Natural killer cell (primary cell): Measurements from ENCODE around the gene CYP4F3. TPM values are rescaled to one million over a fixed set of nuclear protein-coding genes. Genes with fewer than 3 reads are reported as not detected.

Experiments
- ATAC-seq, 3 donors: fragments of 150-1000 bp in 2 of 3; fragments of 200-7000 bp in 1 of 3; cut with Tn5 transposase; 1 replicate in 1 of 3; 2 replicates in 2 of 3; pipeline ENCODE4 v1.10.0; 2021; ENCODE audit warnings: mild to moderate bottlenecking in 2 of 3, moderate library complexity in 2 of 3
- DNase-seq, 2 donors: peaks; one replicate each; pipeline versions ENCODE4 v3.0.0 to v3.0.0-alpha.2; 2013 to 2021; ENCODE audit warnings: mixed read lengths in 1 of 2
- H3K27ac ChIP-seq: one replicate; pipeline ENCODE4 v1.5.1; 2013; ENCODE audit warnings: mild to moderate bottlenecking, low read length
- H3K27me3 ChIP-seq: one replicate; pipeline ENCODE4 v1.6.1; 2013; ENCODE audit warnings: low read length; ENCODE audit not compliant: control insufficient read depth, insufficient read depth
- H3K36me3 ChIP-seq: one replicate; pipeline ENCODE4 v1.6.1; 2013; ENCODE audit warnings: low read length; ENCODE audit not compliant: control insufficient read depth, insufficient read depth
- H3K4me1 ChIP-seq: one replicate; pipeline ENCODE4 v1.6.1; 2013; ENCODE audit warnings: low read length; ENCODE audit not compliant: control insufficient read depth, insufficient read depth
- H3K4me3 ChIP-seq: one replicate; pipeline ENCODE4 v1.5.1; 2013; ENCODE audit warnings: low read length
- H3K9me3 ChIP-seq: one replicate; pipeline ENCODE4 v1.6.1; 2013; ENCODE audit warnings: low read length; ENCODE audit not compliant: control insufficient read depth, insufficient read depth
- H3K27ac Mint-ChIP-seq, 2 donors: one replicate each; pipeline ENCODE4 v1.8.0; 2022; ENCODE audit warnings: mild to moderate bottlenecking in 2 of 2, mixed read lengths in 2 of 2, moderate library complexity in 1 of 2
- H3K27me3 Mint-ChIP-seq, 2 donors: one replicate each; pipeline ENCODE4 v1.8.0; 2022; ENCODE audit warnings: low read depth in 2 of 2, mixed read lengths in 2 of 2
- H3K36me3 Mint-ChIP-seq: one replicate; pipeline ENCODE4 v1.8.0; 2022; ENCODE audit warnings: mixed read lengths
- H3K4me1 Mint-ChIP-seq, 2 donors: one replicate each; pipeline ENCODE4 v1.8.0; 2022; ENCODE audit warnings: mixed read lengths in 2 of 2
- H3K4me3 Mint-ChIP-seq: one replicate; pipeline ENCODE4 v1.8.0; 2022; ENCODE audit warnings: mild to moderate bottlenecking, moderate library complexity, mixed read lengths
- H3K9me3 Mint-ChIP-seq, 2 donors: one replicate each; pipeline ENCODE4 v1.8.0; 2022; ENCODE audit warnings: mixed read lengths in 2 of 2
- WGBS: methylation state at CpG from one replicate; pipeline ENCODE4 v1.1.7; 2013; ENCODE audit warnings: missing lambda C conversion rate; ENCODE audit not compliant: insufficient coverage; 5-methylcytosine and 5-hydroxymethylcytosine counted together
- intact Hi-C: fragments of 100-400 bp; cut with micrococcal nuclease; formaldehyde crosslinking; loops from one replicate; pipeline ENCODE4 v1.14.2; 2022
- total RNA-seq, 4 donors: library from RNA; stranded (reverse); fragments of 120-200 nt in 1 of 4; gene quantifications; one replicate each; pipeline versions ENCODE4 v1.2.3 to v1.2.4, GENCODE V29; 2013 to 2022
- TF ChIP-seq, protein P1 (sequence below): fragments of 200-600 bp; IDR thresholded peaks from one replicate; pipeline ENCODE4 v1.8.0; 2022; ENCODE audit warnings: antibody characterized with exemption

Gene CYP4F3
- total RNA-seq, 3 donors from 2014 or later (not counting 1 experiment from before 2014, with no cell fraction given): 0.07 to 3.4 TPM; not detected in 1

DNA sequence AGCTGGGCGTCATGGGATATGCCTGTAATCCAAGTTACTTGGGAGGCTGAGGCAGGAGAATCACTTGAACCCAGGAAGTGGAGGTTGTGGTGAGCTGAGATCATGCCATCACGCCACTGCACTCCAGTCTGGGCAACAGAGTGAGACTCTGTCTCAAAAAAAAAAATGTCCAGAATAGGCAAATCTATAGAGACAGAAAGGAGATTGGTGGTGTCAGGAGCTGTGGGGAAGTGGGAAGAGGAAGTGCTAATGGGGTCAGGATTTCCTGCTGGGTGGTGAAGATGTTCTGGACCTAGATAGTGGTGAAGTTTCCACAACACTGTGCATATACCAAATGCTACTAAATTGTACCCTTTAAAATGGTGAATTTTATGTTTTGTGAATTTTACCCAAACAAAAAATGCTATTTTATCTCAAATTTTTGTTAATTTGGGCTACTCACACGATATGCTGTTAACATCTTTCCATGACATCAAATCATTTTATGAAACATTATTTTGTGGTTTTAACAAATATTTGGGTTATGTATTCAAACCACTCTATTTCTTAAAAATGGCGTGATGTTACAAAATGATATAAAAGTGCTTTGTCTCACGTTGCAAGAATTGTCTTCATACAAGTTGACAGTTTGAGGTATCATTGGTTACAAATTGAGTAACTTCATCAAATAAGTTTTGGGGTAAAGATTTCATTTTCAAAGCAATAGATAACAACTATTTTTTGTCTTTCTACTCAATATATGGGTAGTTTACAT is 7.4 kb upstream of the CYP4F3 start:
- TF ChIP-seq, protein P1, sequence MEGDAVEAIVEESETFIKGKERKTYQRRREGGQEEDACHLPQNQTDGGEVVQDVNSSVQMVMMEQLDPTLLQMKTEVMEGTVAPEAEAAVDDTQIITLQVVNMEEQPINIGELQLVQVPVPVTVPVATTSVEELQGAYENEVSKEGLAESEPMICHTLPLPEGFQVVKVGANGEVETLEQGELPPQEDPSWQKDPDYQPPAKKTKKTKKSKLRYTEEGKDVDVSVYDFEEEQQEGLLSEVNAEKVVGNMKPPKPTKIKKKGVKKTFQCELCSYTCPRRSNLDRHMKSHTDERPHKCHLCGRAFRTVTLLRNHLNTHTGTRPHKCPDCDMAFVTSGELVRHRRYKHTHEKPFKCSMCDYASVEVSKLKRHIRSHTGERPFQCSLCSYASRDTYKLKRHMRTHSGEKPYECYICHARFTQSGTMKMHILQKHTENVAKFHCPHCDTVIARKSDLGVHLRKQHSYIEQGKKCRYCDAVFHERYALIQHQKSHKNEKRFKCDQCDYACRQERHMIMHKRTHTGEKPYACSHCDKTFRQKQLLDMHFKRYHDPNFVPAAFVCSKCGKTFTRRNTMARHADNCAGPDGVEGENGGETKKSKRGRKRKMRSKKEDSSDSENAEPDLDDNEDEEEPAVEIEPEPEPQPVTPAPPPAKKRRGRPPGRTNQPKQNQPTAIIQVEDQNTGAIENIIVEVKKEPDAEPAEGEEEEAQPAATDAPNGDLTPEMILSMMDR: no peak
- no peak overlapping the region for H3K4me3 ChIP-seq
- Mint-ChIP-seq H3K4me1 (peaks cover 6 to 8% of the 10 kb centered on the region in 2 donors), H3K9me3 (no peaks in the 10 kb centered on the region), H3K36me3 (no peaks in the 10 kb centered on the region), H3K27me3 (peaks cover 15% of the 10 kb centered on the region in 2 donors), H3K27ac (no peak overlapping the region), H3K4me3 (no peak overlapping the region)
- 36% methylated on average over 2 of the region's 5 CpGs for WGBS
- no peak for ATAC-seq
- H3K36me3 ChIP-seq: no peaks in the 10 kb centered on the region
- H3K9me3 ChIP-seq: no peaks in the 10 kb centered on the region
- H3K27ac ChIP-seq: no peak overlapping the region
- no peaks in the 10 kb centered on the region for H3K27me3 ChIP-seq
- no peak for DNase-seq
- H3K4me1 ChIP-seq: peaks cover 7% of the 10 kb centered on the region
- intact Hi-C loops: loop anchor here (10.0 kb wide), 1 partner anchor 772 kb away; no protein-coding TSS in a partner anchor

DNA sequence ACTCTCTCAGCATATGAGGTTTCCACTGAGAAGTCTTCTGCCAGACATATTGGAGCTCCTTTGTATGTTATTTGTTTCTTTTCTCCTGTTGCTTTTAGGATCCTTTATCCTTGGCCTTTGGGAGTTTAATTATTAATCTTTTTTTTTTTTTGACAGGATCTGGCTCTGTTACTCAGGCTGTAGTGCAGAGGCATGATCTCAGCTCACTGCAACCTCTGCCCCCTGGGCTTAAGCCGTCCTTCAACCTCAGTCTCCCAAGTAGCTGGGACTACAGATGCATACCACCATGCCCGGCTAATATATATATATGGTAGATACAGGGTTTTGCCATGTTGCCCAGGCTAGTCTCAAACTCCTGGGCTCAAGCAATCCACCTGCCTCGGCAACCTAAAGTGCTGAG is 6.6 kb upstream of the CYP4F3 start:
- 84% methylated on average over 2 of the region's 3 CpGs for WGBS
- no peak overlapping the region for H3K4me3 Mint-ChIP-seq
- no peaks in the 10 kb centered on the region for H3K36me3 ChIP-seq
- no peak for ATAC-seq
- no peak overlapping the region for H3K27ac Mint-ChIP-seq
- H3K4me3 ChIP-seq: no peak overlapping the region
- intact Hi-C loops: loop anchor here (10.0 kb wide), 1 partner anchor 771 kb away; no protein-coding TSS in a partner anchor
- peaks cover 3% of the 10 kb centered on the region for H3K4me1 ChIP-seq
- no peak overlapping the region for H3K27ac ChIP-seq
- no peaks in the 10 kb centered on the region for H3K9me3 ChIP-seq
- H3K4me1 Mint-ChIP-seq: peaks cover 6 to 8% of the 10 kb centered on the region in 2 donors
- no peaks in the 10 kb centered on the region for H3K9me3 Mint-ChIP-seq
- TF ChIP-seq, protein P1: no peak
- H3K36me3 Mint-ChIP-seq: no peaks in the 10 kb centered on the region
- DNase-seq: no peak
- peaks cover 11 to 15% of the 10 kb centered on the region in 2 donors for H3K27me3 Mint-ChIP-seq
- H3K27me3 ChIP-seq: no peaks in the 10 kb centered on the region

DNA sequence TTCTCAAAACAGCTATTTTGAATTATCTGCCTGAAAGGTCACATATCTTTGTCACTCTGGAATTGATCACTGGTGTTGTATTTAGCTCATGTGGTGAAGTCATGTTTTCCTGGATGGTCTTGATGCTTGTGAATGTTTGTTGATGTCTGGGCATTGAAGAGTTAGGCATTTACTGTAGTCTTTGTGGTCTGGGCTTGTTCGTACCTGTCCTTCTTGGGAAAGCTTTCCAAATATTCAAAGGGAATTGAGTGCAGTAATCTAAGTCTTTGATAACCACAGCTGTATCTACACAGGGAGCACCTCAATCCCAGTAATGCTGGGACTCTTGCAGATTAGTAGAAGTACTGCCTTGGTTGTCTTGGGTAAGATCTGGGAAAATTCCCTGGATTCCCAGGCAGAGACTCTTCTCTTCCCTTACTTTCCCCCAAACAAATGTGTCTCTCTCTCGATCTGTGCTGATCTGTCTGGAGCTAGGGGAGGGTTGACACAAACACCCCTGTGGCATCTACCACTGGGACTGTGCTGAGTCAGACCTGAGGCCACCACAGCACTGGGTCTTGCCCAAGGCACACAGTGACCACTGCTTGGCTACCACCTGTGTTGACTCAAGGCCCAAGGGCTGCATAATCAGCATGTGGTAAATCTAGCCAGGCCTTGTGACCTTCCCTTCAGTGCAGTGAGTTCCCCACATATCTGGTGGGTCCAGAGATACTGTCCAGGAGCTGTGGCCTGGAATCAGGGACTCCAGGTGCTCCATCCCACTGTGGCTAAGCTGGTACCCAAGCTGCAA is 5.5 kb upstream of the CYP4F3 start:
- intact Hi-C loops: loop anchor here (10.0 kb wide), 1 partner anchor 770 kb away; no protein-coding TSS in a partner anchor
- no peaks in the 10 kb centered on the region for H3K9me3 ChIP-seq
- H3K4me1 ChIP-seq: no peaks in the 10 kb centered on the region
- H3K36me3 Mint-ChIP-seq: no peaks in the 10 kb centered on the region
- 81% methylated on average over 2 of the region's 2 CpGs for WGBS
- no peaks in the 10 kb centered on the region for H3K36me3 ChIP-seq
- H3K27me3 ChIP-seq: no peaks in the 10 kb centered on the region
- H3K27ac Mint-ChIP-seq: no peak overlapping the region
- TF ChIP-seq, protein P1: no peak
- DNase-seq (no peak), ATAC-seq (peak in 1 of 3 donors; percentile 83)
- H3K27ac ChIP-seq: no peak overlapping the region
- H3K4me3 Mint-ChIP-seq: no peak overlapping the region
- peaks cover 6 to 8% of the 10 kb centered on the region in 2 donors for H3K4me1 Mint-ChIP-seq
- peaks cover 10 to 15% of the 10 kb centered on the region in 2 donors for H3K27me3 Mint-ChIP-seq
- no peak overlapping the region for H3K4me3 ChIP-seq
- no peaks in the 10 kb centered on the region for H3K9me3 Mint-ChIP-seq
